Skeletal muscle satellite cell (primary cell): ENCODE results near the gene WDR20.

Experiments used
- H3K27me3 ChIP-seq: 2 replicates; pipeline ENCODE4 v1.7.0; 2013; ENCODE audit warnings: low read length; ENCODE audit not compliant: control insufficient read depth, insufficient read depth
- H3K36me3 ChIP-seq: 2 replicates; pipeline ENCODE4 v1.7.0; 2013; ENCODE audit warnings: mild to moderate bottlenecking, control low read depth, low read length; ENCODE audit not compliant: insufficient read depth
- H3K4me1 ChIP-seq: 2 replicates; pipeline ENCODE4 v1.7.0; 2013; ENCODE audit warnings: low read length; ENCODE audit not compliant: control insufficient read depth, insufficient read depth
- H3K4me2 ChIP-seq: 2 replicates; pipeline ENCODE4 v1.7.0; 2013; ENCODE audit warnings: mild to moderate bottlenecking, low read length
- H3K4me3 ChIP-seq: 2 replicates; pipeline ENCODE4 v1.7.0; 2013; ENCODE audit warnings: low read length
- H3K9ac ChIP-seq: 2 replicates; pipeline ENCODE4 v1.7.0; 2013; ENCODE audit warnings: mild to moderate bottlenecking, low read depth, low read length, moderate library complexity
- H3K9me3 ChIP-seq: replicated peaks from 2 replicates; pipeline ENCODE4 v1.7.0; 2013; ENCODE audit warnings: mild to moderate bottlenecking, control low read depth, low read length

WDR20 gene

DNA sequence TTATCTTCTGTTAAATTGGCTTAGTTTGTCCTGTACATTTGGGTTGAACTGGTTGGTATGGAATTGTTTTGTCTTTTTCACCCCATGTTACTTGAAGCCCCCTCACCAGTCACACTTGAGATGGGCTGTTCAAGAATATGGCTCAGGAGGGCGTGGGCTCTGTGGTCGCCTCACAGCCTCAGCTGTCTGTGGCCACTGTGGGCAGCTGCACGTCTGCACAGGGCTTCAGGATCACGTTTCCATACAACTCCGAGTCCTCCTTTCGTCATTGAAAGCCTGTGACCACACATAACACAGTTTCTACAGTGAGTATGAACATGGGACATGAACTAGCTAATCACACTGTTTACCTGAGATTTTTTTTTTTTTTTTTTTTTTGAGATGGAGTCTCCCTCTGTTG lies 84.0 kb downstream of the WDR20 start:
- Histone ChIP-seq H3K4me2 (no peak overlapping the region), H3K27me3 (no peaks in the 10 kb centered on the region), H3K9me3 (no peaks in the 10 kb centered on the region), H3K9ac (no peak overlapping the region), H3K4me1 (peaks cover 13% of the 10 kb centered on the region), H3K4me3 (no peak overlapping the region), H3K36me3 (peaks cover 13% of the 10 kb centered on the region)

DNA sequence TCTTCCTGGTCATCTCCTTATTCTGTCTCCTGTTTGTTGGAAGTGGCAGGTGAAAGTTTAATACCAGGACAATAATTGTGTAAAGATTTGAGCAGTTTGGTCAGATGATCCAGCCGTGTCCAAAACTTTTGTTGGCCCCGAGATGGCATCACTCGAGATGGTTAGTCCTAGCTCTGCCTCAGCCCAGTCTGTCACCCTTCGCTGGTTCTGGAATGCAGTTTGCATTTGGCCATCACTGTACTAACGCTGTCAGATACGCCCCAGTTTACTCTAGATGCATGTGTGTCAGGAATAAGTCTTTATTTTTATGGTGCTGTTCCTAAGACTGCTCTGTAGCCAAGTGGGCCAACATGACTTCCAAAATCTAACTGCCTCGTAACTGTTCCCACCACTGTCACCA lies 85.7 kb downstream of the WDR20 start:
- Histone ChIP-seq H3K4me1 (peaks cover 9% of the 10 kb centered on the region), H3K27me3 (no peaks in the 10 kb centered on the region), H3K4me2 (no peak overlapping the region), H3K36me3 (peaks cover 26% of the 10 kb centered on the region), H3K9ac (no peak overlapping the region), H3K9me3 (no peaks in the 10 kb centered on the region), H3K4me3 (no peak overlapping the region)

GRCh38 chr14:102225936-102226335 lies 86.2 kb downstream of the WDR20 start:
- H3K4me2 ChIP-seq: no peak overlapping the region
- H3K4me3 ChIP-seq: no peak overlapping the region
- H3K9ac ChIP-seq: no peak overlapping the region
- peaks cover 31% of the 10 kb centered on the region for H3K36me3 ChIP-seq
- no peaks in the 10 kb centered on the region for H3K27me3 ChIP-seq
- H3K4me1 ChIP-seq: peaks cover 7% of the 10 kb centered on the region
- no peaks in the 10 kb centered on the region for H3K9me3 ChIP-seq

- Histone ChIP-seq H3K9ac (no peak overlapping the region), H3K27me3 (no peaks in the 10 kb centered on the region), H3K4me2 (no peak overlapping the region), H3K4me3 (no peak overlapping the region), H3K36me3 (peaks cover 36% of the 10 kb centered on the region), H3K4me1 (peaks cover under 1% of the 10 kb centered on the region), H3K9me3 (no peaks in the 10 kb centered on the region)
Measured at GRCh38 chr14:102226356-102227125, 86.8 kb downstream of the WDR20 start.

DNA sequence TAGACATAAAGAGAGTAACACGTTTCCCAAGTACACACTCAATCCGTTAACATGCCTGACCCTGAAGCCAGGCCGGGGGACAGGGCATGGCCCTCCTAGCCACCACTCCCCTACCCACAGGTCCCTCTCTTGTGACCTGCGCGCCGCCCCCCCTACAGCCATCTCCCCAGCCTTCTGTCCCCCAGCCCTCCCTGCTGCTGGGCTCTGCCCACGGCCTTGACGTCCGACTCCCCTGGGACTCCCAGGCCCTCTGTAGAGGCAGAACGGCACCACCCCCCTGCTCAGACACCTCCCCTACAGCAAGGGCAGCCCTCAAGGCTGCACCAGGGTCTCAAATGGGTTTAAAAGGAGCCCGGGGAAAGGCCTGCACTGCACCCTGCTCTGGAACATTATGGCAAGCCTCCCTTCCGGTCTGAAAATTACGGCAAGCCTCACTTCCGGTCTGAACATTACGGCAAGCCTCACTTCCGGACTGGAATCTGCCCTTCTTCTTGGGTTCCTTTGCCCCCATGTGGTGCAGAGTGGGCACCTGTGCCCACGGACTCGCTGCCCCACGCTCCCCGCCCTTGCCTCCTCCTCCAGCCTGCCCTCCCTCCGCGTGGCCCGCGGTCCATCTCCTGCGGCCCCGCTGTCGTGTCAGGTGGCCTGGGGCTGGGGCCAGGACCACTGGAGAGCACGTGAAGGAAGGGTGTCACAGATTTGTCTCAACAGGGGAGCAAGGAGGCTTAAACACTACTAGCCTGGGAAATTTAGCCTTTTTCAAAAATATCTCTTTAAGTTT lies 87.7 kb downstream of the WDR20 start:
- no peaks in the 10 kb centered on the region for H3K4me1 ChIP-seq
- H3K27me3 ChIP-seq: no peaks in the 10 kb centered on the region
- no peaks in the 10 kb centered on the region for H3K9me3 ChIP-seq
- peaks cover 43% of the 10 kb centered on the region for H3K36me3 ChIP-seq
- H3K4me2 ChIP-seq: no peak overlapping the region
- no peak overlapping the region for H3K9ac ChIP-seq
- no peak overlapping the region for H3K4me3 ChIP-seq

GRCh38 chr14:102229071-102229738 lies 89.5 kb downstream of the WDR20 start:
- Histone ChIP-seq H3K4me2 (no peak overlapping the region), H3K4me1 (no peaks in the 10 kb centered on the region), H3K9me3 (no peaks in the 10 kb centered on the region), H3K27me3 (no peaks in the 10 kb centered on the region), H3K36me3 (peaks cover 51% of the 10 kb centered on the region), H3K9ac (no peak overlapping the region), H3K4me3 (no peak overlapping the region)

GRCh38 chr14:102229739-102230092 lies 90.0 kb downstream of the WDR20 start:
- H3K36me3 ChIP-seq: peaks cover 46% of the 10 kb centered on the region
- H3K9me3 ChIP-seq: no peaks in the 10 kb centered on the region
- H3K9ac ChIP-seq: no peak overlapping the region
- H3K4me1 ChIP-seq: no peaks in the 10 kb centered on the region
- no peak overlapping the region for H3K4me2 ChIP-seq
- H3K4me3 ChIP-seq: no peak overlapping the region
- H3K27me3 ChIP-seq: no peaks in the 10 kb centered on the region

- no peaks in the 10 kb centered on the region for H3K27me3 ChIP-seq
- H3K4me3 ChIP-seq: no peak overlapping the region
- peaks cover 9% of the 10 kb centered on the region for H3K4me1 ChIP-seq
- peaks cover 46% of the 10 kb centered on the region for H3K36me3 ChIP-seq
- H3K9ac ChIP-seq: no peak overlapping the region
- no peak overlapping the region for H3K4me2 ChIP-seq
- H3K9me3 ChIP-seq: no peaks in the 10 kb centered on the region
Measured at GRCh38 chr14:102230481-102231210, 90.9 kb downstream of the WDR20 start.

GRCh38 chr14:102231476-102232347 lies 92.0 kb downstream of the WDR20 start:
- no peaks in the 10 kb centered on the region for H3K27me3 ChIP-seq
- peaks cover 46% of the 10 kb centered on the region for H3K36me3 ChIP-seq
- H3K9me3 ChIP-seq: no peaks in the 10 kb centered on the region
- no peak overlapping the region for H3K4me2 ChIP-seq
- H3K9ac ChIP-seq: no peak overlapping the region
- peaks cover 12% of the 10 kb centered on the region for H3K4me1 ChIP-seq
- no peak overlapping the region for H3K4me3 ChIP-seq

GRCh38 chr14:102232348-102232625 lies 92.6 kb downstream of the WDR20 start:
- H3K4me1 ChIP-seq: peaks cover 12% of the 10 kb centered on the region
- H3K9me3 ChIP-seq: no peaks in the 10 kb centered on the region
- H3K4me2 ChIP-seq: no peak overlapping the region
- H3K9ac ChIP-seq: no peak overlapping the region
- H3K4me3 ChIP-seq: no peak overlapping the region
- H3K36me3 ChIP-seq: peaks cover 46% of the 10 kb centered on the region
- no peaks in the 10 kb centered on the region for H3K27me3 ChIP-seq
